Glutamatergic neuron (in vitro differentiated cells): ENCODE data around the gene PFN3. TPM values are rescaled to one million over a fixed set of nuclear protein-coding genes. Genes with fewer than 3 reads are reported as not detected.

ENCODE experiments used
- DNase-seq: peaks from one replicate; pipeline ENCODE4 v3.0.0; 2022
- H3K27ac Mint-ChIP-seq: one replicate; pipeline ENCODE4 v1.8.0; 2020; ENCODE audit warnings: mild to moderate bottlenecking, mixed read lengths, inconsistent platforms; ENCODE audit not compliant: unreplicated experiment
- H3K27me3 Mint-ChIP-seq: one replicate; pipeline ENCODE4 v1.8.0; 2020; ENCODE audit warnings: mild to moderate bottlenecking, moderate library complexity, mixed read lengths, inconsistent platforms; ENCODE audit not compliant: unreplicated experiment
- H3K36me3 Mint-ChIP-seq: one replicate; pipeline ENCODE4 v1.8.0; 2020; ENCODE audit warnings: mild to moderate bottlenecking, mixed read lengths, inconsistent platforms; ENCODE audit not compliant: unreplicated experiment
- H3K4me1 Mint-ChIP-seq: one replicate; pipeline ENCODE4 v1.8.0; 2020; ENCODE audit warnings: mild to moderate bottlenecking, low read depth, mixed read lengths, inconsistent platforms; ENCODE audit not compliant: unreplicated experiment
- H3K4me3 Mint-ChIP-seq: one replicate; pipeline ENCODE4 v1.8.0; 2020; ENCODE audit warnings: mild to moderate bottlenecking, mixed read lengths, inconsistent platforms; ENCODE audit not compliant: unreplicated experiment
- H3K9me3 Mint-ChIP-seq: one replicate; pipeline ENCODE4 v1.8.0; 2020; ENCODE audit warnings: mild to moderate bottlenecking, moderate library complexity, mixed read lengths, inconsistent platforms; ENCODE audit not compliant: unreplicated experiment
- total RNA-seq: library from RNA; stranded (reverse); fragmentation: NEBNext Ultra II Directional; extraction: Animal tissue kit (Norgen Biotek cat#: 25700); gene quantifications from one replicate; pipeline ENCODE4 v1.2.1, GENCODE V29; 2021; ENCODE audit not compliant: unreplicated experiment
- TF ChIP-seq, protein P1 (sequence below): fragments of 200-600 bp; sonication (generic); IDR thresholded peaks from one replicate; pipeline ENCODE4 v1.5.0; 2021; ENCODE audit not compliant: partially characterized antibody, unreplicated experiment

The PFN3 gene
- total RNA-seq, 1 donor from 2014 or later, result not detected

DNA sequence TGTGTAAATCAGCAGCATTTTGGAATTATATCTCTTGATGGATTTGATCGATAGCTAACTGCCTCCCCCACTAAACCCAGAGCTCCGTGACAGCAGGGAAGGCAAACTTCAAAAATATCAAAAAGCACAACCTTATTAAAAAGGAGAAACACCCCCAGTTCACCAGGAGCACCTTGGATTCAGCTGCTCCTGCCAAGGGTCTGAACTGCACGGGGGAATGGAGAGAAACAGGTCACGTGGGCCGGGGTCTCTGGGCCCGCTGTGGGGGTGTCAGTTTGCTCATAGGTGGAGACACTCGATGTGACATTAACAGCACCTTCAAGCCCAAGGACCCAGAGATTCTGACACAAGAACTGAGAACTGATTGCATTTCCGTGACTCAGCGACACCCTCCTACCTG is 17.3 kb downstream of the PFN3 start:
- Mint-ChIP-seq H3K27ac (no peak overlapping the region), H3K4me1 (no peaks in the 10 kb centered on the region), H3K36me3 (no peaks in the 10 kb centered on the region), H3K27me3 (peaks cover 5% of the 10 kb centered on the region), H3K9me3 (peaks cover 10% of the 10 kb centered on the region), H3K4me3 (no peak overlapping the region)
- TF ChIP-seq, protein P1, sequence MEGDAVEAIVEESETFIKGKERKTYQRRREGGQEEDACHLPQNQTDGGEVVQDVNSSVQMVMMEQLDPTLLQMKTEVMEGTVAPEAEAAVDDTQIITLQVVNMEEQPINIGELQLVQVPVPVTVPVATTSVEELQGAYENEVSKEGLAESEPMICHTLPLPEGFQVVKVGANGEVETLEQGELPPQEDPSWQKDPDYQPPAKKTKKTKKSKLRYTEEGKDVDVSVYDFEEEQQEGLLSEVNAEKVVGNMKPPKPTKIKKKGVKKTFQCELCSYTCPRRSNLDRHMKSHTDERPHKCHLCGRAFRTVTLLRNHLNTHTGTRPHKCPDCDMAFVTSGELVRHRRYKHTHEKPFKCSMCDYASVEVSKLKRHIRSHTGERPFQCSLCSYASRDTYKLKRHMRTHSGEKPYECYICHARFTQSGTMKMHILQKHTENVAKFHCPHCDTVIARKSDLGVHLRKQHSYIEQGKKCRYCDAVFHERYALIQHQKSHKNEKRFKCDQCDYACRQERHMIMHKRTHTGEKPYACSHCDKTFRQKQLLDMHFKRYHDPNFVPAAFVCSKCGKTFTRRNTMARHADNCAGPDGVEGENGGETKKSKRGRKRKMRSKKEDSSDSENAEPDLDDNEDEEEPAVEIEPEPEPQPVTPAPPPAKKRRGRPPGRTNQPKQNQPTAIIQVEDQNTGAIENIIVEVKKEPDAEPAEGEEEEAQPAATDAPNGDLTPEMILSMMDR, result no peak
- DNase-seq, result no peak

DNA sequence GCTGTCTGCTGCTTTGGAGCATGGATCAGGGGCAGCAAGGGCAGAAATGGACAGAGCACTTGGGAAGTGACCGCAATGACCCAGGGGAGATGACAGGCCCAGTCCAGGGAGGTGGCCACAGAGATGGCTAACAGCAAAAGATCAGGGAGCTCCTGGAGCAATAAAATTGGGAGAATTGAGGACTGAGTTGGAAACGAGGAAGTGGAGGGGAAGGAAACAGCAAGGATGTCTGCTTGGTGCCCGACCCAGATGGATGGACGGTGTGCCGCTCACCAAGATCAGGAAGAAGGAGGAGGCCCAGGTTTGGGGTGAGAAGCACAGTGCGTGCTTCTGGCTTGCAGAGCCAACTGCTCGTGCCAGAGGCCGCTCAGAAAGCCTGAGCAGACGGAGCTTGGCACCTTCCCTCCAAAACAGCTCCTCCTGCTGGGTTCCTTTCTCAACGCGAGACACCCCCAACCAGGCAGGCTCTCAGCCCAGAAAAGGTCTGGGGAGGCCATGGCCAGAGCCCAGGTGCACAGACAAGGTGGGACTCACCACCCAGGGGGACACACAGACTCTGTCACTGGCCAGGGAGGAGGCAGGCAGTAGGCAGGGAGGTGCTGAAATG is 17.9 kb downstream of the PFN3 start:
- H3K4me1 Mint-ChIP-seq, result no peaks in the 10 kb centered on the region
- DNase-seq, result no peak
- H3K27me3 Mint-ChIP-seq, result peaks cover 5% of the 10 kb centered on the region
- no peaks in the 10 kb centered on the region for H3K36me3 Mint-ChIP-seq
- no peak overlapping the region for H3K27ac Mint-ChIP-seq
- TF ChIP-seq, protein P1, result no peak
- peak overlapping the region; percentile 20 for H3K4me3 Mint-ChIP-seq
- peaks cover 8% of the 10 kb centered on the region for H3K9me3 Mint-ChIP-seq

DNA sequence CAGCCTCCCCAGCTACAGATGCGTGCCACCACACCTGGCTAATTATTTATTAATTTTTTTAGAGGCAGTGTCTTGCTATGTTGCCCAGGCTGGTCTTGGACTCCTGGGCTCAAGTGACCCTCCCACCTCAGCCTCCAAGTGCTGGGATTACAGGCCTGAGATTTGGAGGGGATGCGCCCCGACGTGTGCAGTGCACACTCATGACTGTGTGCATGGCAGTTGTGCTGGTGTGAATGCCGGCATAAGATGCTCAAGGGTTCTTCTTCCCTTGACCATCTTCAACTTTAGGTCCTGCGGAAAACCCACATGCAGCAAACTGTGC is 19.7 kb downstream of the PFN3 start:
- H3K9me3 Mint-ChIP-seq, result peaks cover 5% of the 10 kb centered on the region
- H3K27me3 Mint-ChIP-seq, result peaks cover 5% of the 10 kb centered on the region
- H3K4me1 Mint-ChIP-seq, result no peaks in the 10 kb centered on the region
- TF ChIP-seq, protein P1, result no peak
- H3K27ac Mint-ChIP-seq, result no peak overlapping the region
- no peaks in the 10 kb centered on the region for H3K36me3 Mint-ChIP-seq
- DNase-seq, result no peak
- no peak overlapping the region for H3K4me3 Mint-ChIP-seq

DNA sequence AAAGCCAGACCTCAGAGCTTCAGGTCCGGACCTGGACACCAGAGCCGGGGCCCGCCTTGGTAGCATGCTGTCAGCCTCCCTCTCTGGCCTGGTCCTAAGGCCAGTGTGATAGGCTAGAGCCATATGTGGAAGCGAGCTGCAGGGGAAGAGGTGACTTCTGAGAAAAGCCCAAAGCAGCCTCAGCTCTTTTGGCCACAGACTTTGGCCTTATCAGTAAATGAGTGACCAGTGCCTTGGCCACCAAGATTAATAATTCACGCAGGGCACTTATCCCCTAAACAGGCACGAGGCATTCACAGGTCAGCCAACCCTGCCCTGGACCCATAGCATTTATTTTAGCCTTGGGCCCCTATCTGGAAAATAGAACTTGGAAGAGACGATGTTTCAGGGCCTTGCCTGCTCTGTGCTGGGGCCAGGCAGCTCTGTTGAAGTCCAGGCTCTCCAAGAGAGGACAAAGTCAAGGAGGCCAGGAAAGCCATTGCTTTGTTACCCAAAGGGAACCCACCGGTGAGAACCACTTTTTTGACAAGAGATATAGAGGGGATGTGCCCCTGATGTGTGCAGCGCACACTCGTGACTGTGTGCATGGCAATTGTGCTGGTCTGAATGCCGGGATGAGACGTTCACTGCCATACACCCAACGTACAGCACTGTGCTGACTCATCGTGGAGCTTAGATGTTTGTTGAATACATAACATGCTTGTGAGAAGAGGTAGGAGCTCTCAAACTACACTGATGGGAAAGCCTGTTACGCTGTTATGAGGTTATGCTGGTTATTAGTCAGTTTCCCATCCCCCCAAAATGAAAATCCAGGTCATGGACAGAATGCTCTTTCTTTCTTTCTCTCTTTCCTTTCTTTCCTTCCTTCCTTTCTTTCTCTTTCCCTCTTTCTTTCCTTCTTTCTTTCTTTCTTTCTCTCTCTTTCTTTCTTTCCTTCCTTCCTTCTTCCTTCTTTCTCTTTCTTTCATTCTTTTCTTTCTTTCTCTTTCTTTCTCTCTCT is 21.3 kb downstream of the PFN3 start:
- Mint-ChIP-seq H3K4me3 (no peak overlapping the region), H3K27me3 (peaks cover 5% of the 10 kb centered on the region), H3K27ac (no peak overlapping the region), H3K36me3 (no peaks in the 10 kb centered on the region), H3K4me1 (no peaks in the 10 kb centered on the region), H3K9me3 (peaks cover 9% of the 10 kb centered on the region)
- no peak for DNase-seq
- TF ChIP-seq, protein P1, result no peak
